ENCODE measurements around the gene CCM2L.

DNA sequence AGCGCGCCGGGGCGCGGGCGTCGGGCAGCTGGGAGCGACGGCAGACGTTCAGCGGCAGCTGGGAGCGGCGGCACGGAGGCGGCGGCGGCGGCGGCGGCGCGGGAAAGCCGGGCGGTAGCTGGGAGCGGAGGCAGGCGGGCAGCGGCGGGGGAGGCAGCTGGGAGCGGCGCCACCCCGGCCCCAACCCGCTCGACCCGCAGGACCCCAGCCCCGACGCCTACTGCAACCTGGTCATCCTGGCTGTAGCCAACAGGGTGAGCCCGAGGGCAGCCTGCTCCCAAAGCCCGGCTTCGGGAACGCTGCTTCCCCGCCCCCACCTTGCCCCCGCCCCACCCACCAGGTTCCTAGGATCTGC, 8.9 kb downstream of the CCM2L start:
- no peak for TF ChIP-seq NRF1 (IDR thresholded peaks at IDR 0.05; ENCODE audit: low read depth, low read length)
- no peak for TF ChIP-seq JUN (IDR thresholded peaks at IDR 0.05; ENCODE audit: low read depth, low read length)
- no peak for TF ChIP-seq RFX5 (IDR thresholded peaks at IDR 0.05; ENCODE audit: borderline replicate concordance, low read depth, low read length)
- TF ChIP-seq POLR2A (IDR thresholded peaks at IDR 0.05; ENCODE audit: control extremely low read depth in 1 of 2, low read depth in 2 of 2, low read length in 2 of 2): no peak; a peak in 1 of 3 replicates
- no peak for TF ChIP-seq KDM5A (IDR thresholded peaks at IDR 0.05; ENCODE audit: low read length)
- TF ChIP-seq EP300 (IDR thresholded peaks at IDR 0.05; ENCODE audit: borderline replicate concordance in 1 of 2, low read depth in 2 of 2, low read length in 2 of 2): no peak
- TF ChIP-seq, protein P1, sequence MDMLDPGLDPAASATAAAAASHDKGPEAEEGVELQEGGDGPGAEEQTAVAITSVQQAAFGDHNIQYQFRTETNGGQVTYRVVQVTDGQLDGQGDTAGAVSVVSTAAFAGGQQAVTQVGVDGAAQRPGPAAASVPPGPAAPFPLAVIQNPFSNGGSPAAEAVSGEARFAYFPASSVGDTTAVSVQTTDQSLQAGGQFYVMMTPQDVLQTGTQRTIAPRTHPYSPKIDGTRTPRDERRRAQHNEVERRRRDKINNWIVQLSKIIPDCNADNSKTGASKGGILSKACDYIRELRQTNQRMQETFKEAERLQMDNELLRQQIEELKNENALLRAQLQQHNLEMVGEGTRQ (IDR thresholded peaks at IDR 0.05; ENCODE audit: low read length): no peak
